Esophagus squamous epithelium (tissue), 5 donors: ENCODE measurements around the gene TTC22. TPM values are rescaled to one million over a fixed set of nuclear protein-coding genes. Genes with fewer than 3 reads are reported as not detected.

Experiments used
- DNase-seq: peaks from one replicate; lab custom pipeline; 2025; lab: John Stamatoyannopoulos, UW
- H3K27ac ChIP-seq, 4 donors: fragments of 200-600 bp; sonication (generic); one replicate each; pipeline ENCODE4 v1.5.1; 2016 to 2019; ENCODE audit warnings: mild to moderate bottlenecking in 1 of 4
- H3K27me3 ChIP-seq, 4 donors: fragments of 200-600 bp; sonication (generic); 1 replicate in 3 of 4; 2 replicates in 1 of 4; pipeline versions ENCODE4 v1.5.1 to v1.6.0; 2017 to 2021; ENCODE audit warnings: antibody characterized with exemption in 1 of 4
- H3K36me3 ChIP-seq, 3 donors: fragments of 200-600 bp; sonication (generic); one replicate each; pipeline ENCODE4 v1.5.1; 2016 to 2019
- H3K4me1 ChIP-seq, 3 donors: fragments of 200-600 bp; sonication (generic); one replicate each; pipeline ENCODE4 v1.5.1; 2017 to 2019
- H3K4me3 ChIP-seq, 4 donors: fragments of 200-600 bp; sonication (generic); 1 replicate in 3 of 4; 2 replicates in 1 of 4; pipeline ENCODE4 v1.5.1; 2016 to 2019; ENCODE audit warnings: mild to moderate bottlenecking in 2 of 4, moderate library complexity in 1 of 4
- H3K9me3 ChIP-seq, 3 donors: fragments of 200-600 bp; sonication (generic); one replicate each; pipeline ENCODE4 v1.5.1; 2016 to 2019
- CTCF ChIP-seq, 6 experiments: fragments of 450-650 bp in 4 of 6; fragments of 200-600 bp in 2 of 6; sonication (generic) in 2 of 6; IDR thresholded peaks; one replicate each; pipeline ENCODE4 v1.5.1; 2016 to 2019; ENCODE audit warnings: antibody characterized with exemption in 6 of 6, mild to moderate bottlenecking in 4 of 6, moderate library complexity in 4 of 6
- POLR2A ChIP-seq, 4 donors: fragments of 450-650 bp; IDR thresholded peaks; one replicate each; pipeline ENCODE4 v1.6.1; 2017; ENCODE audit warnings: antibody characterized with exemption in 4 of 4, mild to moderate bottlenecking in 4 of 4, moderate library complexity in 3 of 4
- whole genome bisulfite sequencing, 2 donors: methylation state at CpG; one replicate each; pipeline ENCODE4 v1.1.5; 2018; 5-methylcytosine and 5-hydroxymethylcytosine counted together
- intact Hi-C: fragments of 100-400 bp; cut with DNase I; formaldehyde crosslinking; loops from one replicate; pipeline ENCODE4 v1.15.0; 2022
- total RNA-seq, 4 donors: library from RNA; depleted of rRNA; stranded (reverse); fragments of >200 nt; gene quantifications; one replicate each; pipeline ENCODE4 v1.1.0, GENCODE V29; 2016
- donor health status: DM: yes; HTN: yes; CAD: no.

The TTC22 gene
- total RNA-seq, 4 donors from 2014 or later, result 73.4 to 323 (median 141) TPM

DNA sequence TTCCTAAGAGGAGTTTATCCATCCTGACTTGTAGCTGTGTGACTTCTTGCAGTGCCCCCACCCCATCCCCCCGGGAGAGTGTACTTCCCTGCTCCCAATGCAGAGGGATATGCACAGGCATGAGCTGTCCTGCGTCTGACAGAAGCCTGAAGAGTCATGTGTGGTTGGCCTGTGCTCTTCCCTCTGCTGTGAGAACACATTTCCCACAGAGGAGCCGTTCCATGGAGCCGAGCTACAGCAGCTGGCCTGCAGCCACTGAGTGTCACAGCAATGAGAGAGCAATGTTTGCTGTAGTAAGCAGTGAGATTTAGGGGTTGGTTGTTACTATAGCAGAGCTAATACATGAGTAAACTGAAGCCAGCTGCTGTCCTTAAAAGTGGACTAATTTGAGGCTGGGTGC lies 58.8 kb downstream of the TTC22 start:
- Histone ChIP-seq H3K9me3 (no peaks in the 10 kb centered on the region), H3K27me3 (no peaks in the 10 kb centered on the region), H3K4me3 (no peak overlapping the region), H3K4me1 (no peaks in the 10 kb centered on the region), H3K27ac (no peak overlapping the region), H3K36me3 (peaks cover 8 to 80% (median 45%) of the 10 kb centered on the region in 3 donors)
- no peak for DNase-seq
- WGBS, 2 donors, result 80% methylated on average over 1 of the region's 4 CpGs; no CpG with 5 or more reads in 1 of the 2 donors
- TF ChIP-seq CTCF (IDR thresholded peaks at IDR 0.05) (no peak), POLR2A (IDR thresholded peaks at IDR 0.05) (no peak)
- intact Hi-C loops, result no loop called here

GRCh38 chr1:54741531-54741930 lies 59.6 kb downstream of the TTC22 start:
- intact Hi-C loops, result no loop called here
- peaks cover 8 to 88% (median 50%) of the 10 kb centered on the region in 3 donors for H3K36me3 ChIP-seq

GRCh38 chr1:54738244-54738643 lies 62.9 kb downstream of the TTC22 start:
- H3K4me1 ChIP-seq, result no peaks in the 10 kb centered on the region
- H3K4me3 ChIP-seq, result no peak overlapping the region
- WGBS, 2 donors, result 93 to 96% methylated on average over 3 to 5 of the region's 6 CpGs
- no peak for TF ChIP-seq CTCF (IDR thresholded peaks at IDR 0.05)
- TF ChIP-seq POLR2A (IDR thresholded peaks at IDR 0.05), result no peak
- peaks cover 8 to 100% (median 45%) of the 10 kb centered on the region in 3 donors for H3K36me3 ChIP-seq
- intact Hi-C loops, result no loop called here
- H3K27ac ChIP-seq, result no peak overlapping the region
- H3K27me3 ChIP-seq, result no peaks in the 10 kb centered on the region
- no peak for DNase-seq
- no peaks in the 10 kb centered on the region for H3K9me3 ChIP-seq

More at GRCh38 chr1:54741531-54741930, 59.6 kb downstream of the TTC22 start:
- Histone ChIP-seq H3K9me3 (no peaks in the 10 kb centered on the region), H3K4me3 (no peak overlapping the region), H3K4me1 (no peaks in the 10 kb centered on the region), H3K27ac (no peak overlapping the region), H3K27me3 (no peaks in the 10 kb centered on the region)
- 93% methylated on average over 2 to 4 of the region's 4 CpGs for WGBS, 2 donors
- no peak for TF ChIP-seq POLR2A (IDR thresholded peaks at IDR 0.05)
- TF ChIP-seq CTCF (IDR thresholded peaks at IDR 0.05), result no peak
- no peak for DNase-seq

DNA sequence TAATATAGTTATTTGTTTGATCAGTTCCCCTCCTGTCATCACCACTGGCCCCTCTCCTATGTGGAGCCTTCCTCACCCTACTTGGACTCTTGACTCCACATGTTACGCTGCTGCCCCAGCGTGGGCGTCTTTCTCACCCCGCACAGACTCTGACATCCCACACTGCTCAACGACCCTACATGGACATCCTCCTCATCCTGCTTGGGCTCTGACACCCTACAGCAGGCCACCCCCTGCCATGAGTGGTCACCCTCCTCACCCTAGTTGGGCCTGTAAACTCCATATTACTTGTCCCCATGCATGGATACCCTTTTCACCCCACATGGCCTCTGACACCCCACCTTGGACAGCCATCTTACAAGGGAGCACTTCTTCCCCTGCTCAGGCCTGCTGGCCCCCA lies 64.4 kb downstream of the TTC22 start:
- peaks cover 8 to 100% (median 47%) of the 10 kb centered on the region in 3 donors for H3K36me3 ChIP-seq
- no peak overlapping the region for H3K4me3 ChIP-seq
- WGBS, 2 donors, result 90 to 93% methylated on average over 5 of the region's 5 CpGs
- intact Hi-C loops, result no loop called here
- no peaks in the 10 kb centered on the region for H3K4me1 ChIP-seq
- H3K27me3 ChIP-seq, result no peaks in the 10 kb centered on the region
- TF ChIP-seq CTCF (IDR thresholded peaks at IDR 0.05) (no peak), POLR2A (IDR thresholded peaks at IDR 0.05) (no peak)
- H3K27ac ChIP-seq, result no peak overlapping the region
- no peaks in the 10 kb centered on the region for H3K9me3 ChIP-seq
- no peak for DNase-seq

Other genes starting within 250 kb of the TTC22 start
- under 1 TPM in 1 of 4 donors, not detected in 3; 0.35 TPM for gene FAM151A, start 177.8 kb downstream of the TTC22 start, total RNA-seq
- 1 to 10 TPM in 1 of 4 donors, under 1 TPM in 3; 0.13 to 4.4 (median 0.60) TPM for gene MROH7, start 159.5 kb downstream of the TTC22 start, total RNA-seq
- gene TTC4, start 85.5 kb downstream of the TTC22 start, total RNA-seq, result 10 to 100 TPM; 18.0 to 25.2 (median 21.9) TPM
- gene PARS2, start 36.8 kb downstream of the TTC22 start, total RNA-seq, result 1 to 10 TPM; 2.3 to 5.7 (median 3.1) TPM
- 100 to 1,000 TPM; 285 to 499 (median 340) TPM for gene DHCR24, start 85.9 kb upstream of the TTC22 start, total RNA-seq
- 1 to 10 TPM in 2 of 4 donors, under 1 TPM in 1, not detected in 1; 0.95 to 2.3 (median 1.0) TPM for gene TMEM61, start 179.3 kb upstream of the TTC22 start, total RNA-seq
- not detected for gene BSND, start 197.6 kb upstream of the TTC22 start, total RNA-seq
- 10 to 100 TPM in 1 of 4 donors, 1 to 10 TPM in 3; 6.5 to 21.4 (median 7.0) TPM for gene PCSK9, start 238.2 kb upstream of the TTC22 start, total RNA-seq